Occipital lobe (tissue), 1 donor: Measurements from ENCODE around the gene CEP72. TPM values are rescaled to one million over a fixed set of nuclear protein-coding genes. Genes with fewer than 3 reads are reported as not detected.

Experiments
- total RNA-seq: library from RNA; depleted of rRNA; stranded (reverse); fragments of >200 nt; gene quantifications from one replicate; pipeline ENCODE4 v1.2.3, GENCODE V29; 2014

Gene CEP72
- total RNA-seq, 1 donor from 2014 or later = 5.9 TPM

Other genes with a start within 250 kb of the CEP72 start
- gene EXOC3, start 169.2 kb upstream of the CEP72 start, total RNA-seq = 21.5 TPM
- gene SLC9A3, start 87.9 kb upstream of the CEP72 start, total RNA-seq = 1.4 TPM
- 16.2 TPM for gene TPPP, start 81.0 kb downstream of the CEP72 start, total RNA-seq
- gene ZDHHC11B, start 172.4 kb downstream of the CEP72 start, total RNA-seq = 5.6 TPM
- 7.2 TPM for gene ZDHHC11, start 238.6 kb downstream of the CEP72 start, total RNA-seq